G401.6 (cell line): ENCODE results near the gene STX1B.
"Not testable (repeated sequence)": the region's sequence is repeated elsewhere in the genome, so short reads cannot be mapped to it uniquely, and the experiment has no call there.

Source experiments
- FAIRE-seq: peaks from 2 replicates; lab custom pipeline; 2012; peaks lifted over from hg19 to GRCh38; lab: Jason Lieb, UNC

The STX1B gene

GRCh38 chr16:31013292-31013691 is 2.9 kb upstream of the STX1B start:
- FAIRE-seq, result not testable (repeated sequence)

GRCh38 chr16:31011815-31012214 is 1.4 kb upstream of the STX1B start:
- FAIRE-seq, result not testable (repeated sequence)

GRCh38 chr16:31009894-31010584 is 399 bp downstream of the STX1B start:
- FAIRE-seq, result no peak

- FAIRE-seq, result no peak
These were observed 1.3 kb downstream of the STX1B start for GRCh38 chr16:31009120-31009519.

GRCh38 chr16:31008551-31008950 is 1.9 kb downstream of the STX1B start:
- FAIRE-seq, result no peak

- no peak for FAIRE-seq
These were observed 2.3 kb downstream of the STX1B start for GRCh38 chr16:31008149-31008548.

GRCh38 chr16:31007684-31008083 is 2.8 kb downstream of the STX1B start:
- no peak for FAIRE-seq

GRCh38 chr16:31006589-31006988 is 3.8 kb downstream of the STX1B start:
- no peak for FAIRE-seq

GRCh38 chr16:31006086-31006385 is 4.4 kb downstream of the STX1B start:
- FAIRE-seq, result no peak

GRCh38 chr16:31005350-31006085 is 4.9 kb downstream of the STX1B start:
- no peak for FAIRE-seq

- FAIRE-seq, result no peak
These were observed 5.8 kb downstream of the STX1B start for GRCh38 chr16:31004658-31005057.

- no peak for FAIRE-seq
These were observed 6.7 kb downstream of the STX1B start for GRCh38 chr16:31003744-31004143.

GRCh38 chr16:31002862-31003341 is 7.5 kb downstream of the STX1B start:
- FAIRE-seq, result no peak

- no peak for FAIRE-seq
These were observed 8.2 kb downstream of the STX1B start for GRCh38 chr16:31002250-31002700.

GRCh38 chr16:31001507-31002249 is 8.8 kb downstream of the STX1B start:
- FAIRE-seq, result no peak

- no peak for FAIRE-seq
These were observed 9.6 kb downstream of the STX1B start for GRCh38 chr16:31000671-31001382.

- no peak for FAIRE-seq
These were observed 11.3 kb downstream of the STX1B start for GRCh38 chr16:30998852-30999761.

- peak; percentile 93 for FAIRE-seq
These were observed 12.4 kb downstream of the STX1B start for GRCh38 chr16:30997725-30998711.

- FAIRE-seq, result no peak
These were observed 13.3 kb downstream of the STX1B start for GRCh38 chr16:30996985-30997724.
